Hepatocyte (in vitro differentiated cells): ENCODE results near the gene PTGIS.

Experiments
- CTCF ChIP-seq: fragments of 200-600 bp; sonication (generic); IDR thresholded peaks from 2 replicates; pipeline ENCODE4 v1.5.1; 2016; ENCODE audit warnings: antibody characterized with exemption, mild to moderate bottlenecking; ENCODE audit not compliant: poor library complexity
- EZH2 ChIP-seq: fragments of 200-600 bp; sonication (generic); IDR thresholded peaks from 2 replicates; pipeline ENCODE4 v1.6.1; 2016; ENCODE audit warnings: antibody characterized with exemption, mild to moderate bottlenecking, borderline replicate concordance
- EZH2phosphoT487 ChIP-seq: fragments of 200-600 bp; sonication (generic); IDR thresholded peaks from one replicate; pipeline ENCODE4 v1.6.1; 2018; ENCODE audit warnings: antibody characterized with exemption, mild to moderate bottlenecking, low read depth, moderate library complexity; ENCODE audit not compliant: unreplicated experiment, severe bottlenecking

- no peak for TF ChIP-seq CTCF
- TF ChIP-seq EZH2, result no peak
- TF ChIP-seq EZH2phosphoT487, result no peak
Measured at GRCh38 chr20:49545572-49545971, 22.4 kb downstream of the PTGIS start.
